GM23248 (cell line): ENCODE results near the gene DNHD1.

Experiments
- EZH2 ChIP-seq: fragments of 200-600 bp; sonication (generic); IDR thresholded peaks from 2 replicates; pipeline ENCODE4 v1.6.1; 2018; ENCODE audit warnings: antibody characterized with exemption, mild to moderate bottlenecking; ENCODE audit not compliant: insufficient read depth, poor library complexity, severe bottlenecking
- EZH2phosphoT487 ChIP-seq: fragments of 200-600 bp; sonication (generic); IDR thresholded peaks from 2 replicates; pipeline ENCODE4 v1.6.1; 2018; ENCODE audit warnings: antibody characterized with exemption, moderate library complexity, mild to moderate bottlenecking, low read depth; ENCODE audit not compliant: insufficient read depth

DNA sequence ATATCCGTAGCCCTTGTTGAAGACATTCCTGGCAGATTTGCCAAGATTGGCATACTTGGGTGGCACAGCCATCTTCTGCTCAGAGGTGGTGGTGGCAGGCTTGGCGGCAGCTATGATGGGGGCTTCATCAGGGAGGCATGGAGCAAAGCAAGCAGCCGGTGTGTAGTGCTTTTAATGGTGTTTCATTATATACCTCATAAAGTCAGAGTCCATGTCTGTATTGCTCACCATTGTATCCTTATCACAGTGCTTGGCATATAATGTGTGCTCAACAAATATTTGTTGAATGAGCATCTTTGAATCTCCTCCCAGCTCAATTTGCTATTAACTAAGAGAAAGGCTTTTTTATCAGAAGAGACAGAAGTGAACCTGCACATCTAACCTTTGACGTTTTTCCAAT is 7.8 kb upstream of the DNHD1 start:
- no peak for TF ChIP-seq EZH2
- no peak for TF ChIP-seq EZH2phosphoT487
